GM18505 (cell line): Measurements from ENCODE around the gene GLI3.

Experiments used
- ATAC-seq: cut with Tn5 transposase; IDR thresholded peaks from one replicate; pipeline ENCODE4 v1.9.1; 2021; ENCODE audit not compliant: unreplicated experiment
- POLR2A ChIP-seq: IDR thresholded peaks from 4 replicates; pipeline ENCODE4 v1.6.1; 2011; ENCODE audit warnings: borderline replicate concordance; ENCODE audit not compliant: insufficient read depth, insufficient read length; ENCODE audit errors: extremely low read depth

The GLI3 gene

GRCh38 chr7:42247301-42247700 is 10.3 kb upstream of the GLI3 start:
- no peak for ATAC-seq
- no peak for TF ChIP-seq POLR2A

- no peak for ATAC-seq
- no peak for TF ChIP-seq POLR2A
Measured at GRCh38 chr7:42244828-42245227, 7.8 kb upstream of the GLI3 start.

- TF ChIP-seq POLR2A = no peak
- no peak for ATAC-seq
Measured at GRCh38 chr7:42242381-42242780, 5.4 kb upstream of the GLI3 start.

- TF ChIP-seq POLR2A = no peak
- no peak for ATAC-seq
Measured at GRCh38 chr7:42241424-42241823, 4.4 kb upstream of the GLI3 start.

- TF ChIP-seq POLR2A = no peak
- ATAC-seq = no peak
Measured at GRCh38 chr7:42240416-42240815, 3.4 kb upstream of the GLI3 start.

GRCh38 chr7:42238709-42239366 is 1.8 kb upstream of the GLI3 start:
- no peak for ATAC-seq
- TF ChIP-seq POLR2A = no peak

GRCh38 chr7:42237811-42238541 is 967 bp upstream of the GLI3 start:
- no peak for ATAC-seq
- TF ChIP-seq POLR2A = no peak

GRCh38 chr7:42236266-42236975 is 588 bp downstream of the GLI3 start:
- peak; percentile 18 for ATAC-seq
- no peak for TF ChIP-seq POLR2A

- TF ChIP-seq POLR2A = no peak
- ATAC-seq = no peak
Measured at GRCh38 chr7:42235741-42236161, 1.3 kb downstream of the GLI3 start.

- TF ChIP-seq POLR2A = no peak
- ATAC-seq = no peak
Measured at GRCh38 chr7:42234736-42235135, 2.3 kb downstream of the GLI3 start.

- ATAC-seq = no peak
- TF ChIP-seq POLR2A = no peak
Measured at GRCh38 chr7:42233695-42234331, 3.2 kb downstream of the GLI3 start.

- no peak for TF ChIP-seq POLR2A
- no peak for ATAC-seq
Measured at GRCh38 chr7:42233171-42233570, 3.8 kb downstream of the GLI3 start.

- ATAC-seq = no peak
- TF ChIP-seq POLR2A = no peak
Measured at GRCh38 chr7:42232275-42232674, 4.7 kb downstream of the GLI3 start.
